ENCODE results near the gene TRAM2.
A peak's percentile ranks its signal among the peaks of the same experiment; 100 is the strongest.

Gene TRAM2

GRCh38 chr6:52506476-52506875 lies 70.4 kb downstream of the TRAM2 start:
- TF ChIP-seq, protein P1, sequence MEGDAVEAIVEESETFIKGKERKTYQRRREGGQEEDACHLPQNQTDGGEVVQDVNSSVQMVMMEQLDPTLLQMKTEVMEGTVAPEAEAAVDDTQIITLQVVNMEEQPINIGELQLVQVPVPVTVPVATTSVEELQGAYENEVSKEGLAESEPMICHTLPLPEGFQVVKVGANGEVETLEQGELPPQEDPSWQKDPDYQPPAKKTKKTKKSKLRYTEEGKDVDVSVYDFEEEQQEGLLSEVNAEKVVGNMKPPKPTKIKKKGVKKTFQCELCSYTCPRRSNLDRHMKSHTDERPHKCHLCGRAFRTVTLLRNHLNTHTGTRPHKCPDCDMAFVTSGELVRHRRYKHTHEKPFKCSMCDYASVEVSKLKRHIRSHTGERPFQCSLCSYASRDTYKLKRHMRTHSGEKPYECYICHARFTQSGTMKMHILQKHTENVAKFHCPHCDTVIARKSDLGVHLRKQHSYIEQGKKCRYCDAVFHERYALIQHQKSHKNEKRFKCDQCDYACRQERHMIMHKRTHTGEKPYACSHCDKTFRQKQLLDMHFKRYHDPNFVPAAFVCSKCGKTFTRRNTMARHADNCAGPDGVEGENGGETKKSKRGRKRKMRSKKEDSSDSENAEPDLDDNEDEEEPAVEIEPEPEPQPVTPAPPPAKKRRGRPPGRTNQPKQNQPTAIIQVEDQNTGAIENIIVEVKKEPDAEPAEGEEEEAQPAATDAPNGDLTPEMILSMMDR (IDR thresholded peaks at IDR 0.05; ENCODE audit: insufficient read depth, low read length, poor library complexity, severe bottlenecking), result no peak
- no peak for TF ChIP-seq EZH2phosphoT487 (conservative IDR thresholded peaks at IDR 0.05; ENCODE audit: low read length)
- no peak overlapping the region for H3K4me3 ChIP-seq (ENCODE audit: insufficient read depth, low read length, poor library complexity, severe bottlenecking)
- no peaks in the 10 kb centered on the region for H3K9me3 ChIP-seq (ENCODE audit: insufficient read depth, low read length)
- H4K20me1 ChIP-seq (ENCODE audit: low read depth, low read length), result no peaks in the 10 kb centered on the region
- H2AFZ ChIP-seq (ENCODE audit: low read depth, low read length, severe bottlenecking), result no peak overlapping the region
- H3K36me3 ChIP-seq (ENCODE audit: low read length), result no peaks in the 10 kb centered on the region
- no peaks in the 10 kb centered on the region for H3K27me3 ChIP-seq (ENCODE audit: low read length)
- no peaks in the 10 kb centered on the region for H3F3A ChIP-seq (ENCODE audit: insufficient read depth)
- no peak overlapping the region for H3K4me2 ChIP-seq (ENCODE audit: low read depth, low read length, poor library complexity, severe bottlenecking)
- no peaks in the 10 kb centered on the region for H3K79me2 ChIP-seq (ENCODE audit: insufficient read depth, low read length)
- no peak overlapping the region for H3K9ac ChIP-seq (ENCODE audit: low read length)
- no peak overlapping the region for H3K27ac ChIP-seq (ENCODE audit: low read depth, low read length)
- H3K9me2 ChIP-seq (replicated peaks; ENCODE audit: insufficient read depth, low read length), result no peaks in the 10 kb centered on the region

- H3K79me2 ChIP-seq (ENCODE audit: insufficient read depth, low read length), result no peaks in the 10 kb centered on the region
- no peak overlapping the region for H3K27ac ChIP-seq (ENCODE audit: low read depth, low read length)
- no peaks in the 10 kb centered on the region for H3K36me3 ChIP-seq (ENCODE audit: low read length)
- no peaks in the 10 kb centered on the region for H3K27me3 ChIP-seq (ENCODE audit: low read length)
- no peaks in the 10 kb centered on the region for H3K9me3 ChIP-seq (ENCODE audit: insufficient read depth, low read length)
- H3K4me2 ChIP-seq (ENCODE audit: low read depth, low read length, poor library complexity, severe bottlenecking), result no peak overlapping the region
- H2AFZ ChIP-seq (ENCODE audit: low read depth, low read length, severe bottlenecking), result no peak overlapping the region
- H3K4me3 ChIP-seq (ENCODE audit: insufficient read depth, low read length, poor library complexity, severe bottlenecking), result no peak overlapping the region
- no peak for TF ChIP-seq EZH2phosphoT487 (conservative IDR thresholded peaks at IDR 0.05; ENCODE audit: low read length)
- TF ChIP-seq, protein P1 (IDR thresholded peaks at IDR 0.05; ENCODE audit: insufficient read depth, low read length, poor library complexity, severe bottlenecking), result peak; percentile 45
- H3K9ac ChIP-seq (ENCODE audit: low read length), result no peak overlapping the region
- H3K9me2 ChIP-seq (replicated peaks; ENCODE audit: insufficient read depth, low read length), result no peaks in the 10 kb centered on the region
- H3F3A ChIP-seq (ENCODE audit: insufficient read depth), result no peaks in the 10 kb centered on the region
- H4K20me1 ChIP-seq (ENCODE audit: low read depth, low read length), result no peaks in the 10 kb centered on the region
Measured at GRCh38 chr6:52505726-52506409, 71.0 kb downstream of the TRAM2 start.

- no peak overlapping the region for H3K4me2 ChIP-seq (ENCODE audit: low read depth, low read length, poor library complexity, severe bottlenecking)
- H3K9me3 ChIP-seq (ENCODE audit: insufficient read depth, low read length), result no peaks in the 10 kb centered on the region
- H4K20me1 ChIP-seq (ENCODE audit: low read depth, low read length), result no peaks in the 10 kb centered on the region
- H3F3A ChIP-seq (ENCODE audit: insufficient read depth), result no peaks in the 10 kb centered on the region
- H3K9me2 ChIP-seq (replicated peaks; ENCODE audit: insufficient read depth, low read length), result no peaks in the 10 kb centered on the region
- TF ChIP-seq EZH2phosphoT487 (conservative IDR thresholded peaks at IDR 0.05; ENCODE audit: low read length), result no peak
- TF ChIP-seq, protein P1 (IDR thresholded peaks at IDR 0.05; ENCODE audit: insufficient read depth, low read length, poor library complexity, severe bottlenecking), result no peak
- H3K79me2 ChIP-seq (ENCODE audit: insufficient read depth, low read length), result no peaks in the 10 kb centered on the region
- H2AFZ ChIP-seq (ENCODE audit: low read depth, low read length, severe bottlenecking), result no peak overlapping the region
- H3K9ac ChIP-seq (ENCODE audit: low read length), result no peak overlapping the region
- H3K27ac ChIP-seq (ENCODE audit: low read depth, low read length), result no peak overlapping the region
- H3K27me3 ChIP-seq (ENCODE audit: low read length), result no peaks in the 10 kb centered on the region
- H3K36me3 ChIP-seq (ENCODE audit: low read length), result no peaks in the 10 kb centered on the region
- H3K4me3 ChIP-seq (ENCODE audit: insufficient read depth, low read length, poor library complexity, severe bottlenecking), result no peak overlapping the region
Measured at GRCh38 chr6:52504782-52505136, 72.1 kb downstream of the TRAM2 start.
